Sciatic nerve (tissue), 2 donors: ENCODE data around the gene SLC25A36. TPM values are rescaled to one million over a fixed set of nuclear protein-coding genes. Genes with fewer than 3 reads are reported as not detected.

Experiments used
- ATAC-seq: fragments of 200-7000 bp; cut with Tn5 transposase; one replicate; pipeline ENCODE4 v1.9.1; 2020; ENCODE audit warnings: mild to moderate bottlenecking, moderate library complexity
- DNase-seq: peaks from one replicate; pipeline ENCODE4 v3.0.0-alpha.2; 2020; ENCODE audit warnings: low spot score
- intact Hi-C: fragments of 100-400 bp; cut with DNase I; formaldehyde crosslinking; loops from one replicate; pipeline ENCODE4 v1.14.2; 2022
- total RNA-seq: library from RNA; stranded (reverse); fragmentation: NEBNext Ultra II Directional; extraction: Animal tissue kit (Norgen Biotek cat#: 25700); gene quantifications from one replicate; pipeline ENCODE4 v1.2.1, GENCODE V29; 2021
- donor health status: DM: no; HTN: no; CAD: no.
- donor health status: DM: no; HTN: no; CAD: no.

The SLC25A36 gene
- total RNA-seq, 1 donor from 2014 or later, result 96.6 TPM

- intact Hi-C loops, result no loop called here
- no peak for DNase-seq
- ATAC-seq, result no peak
Measured at GRCh38 chr3:141020143-141020830, 78.7 kb downstream of the SLC25A36 start.

- ATAC-seq (no peak), DNase-seq (no peak)
- intact Hi-C loops, result no loop called here
Measured at GRCh38 chr3:141021261-141021660, 79.6 kb downstream of the SLC25A36 start.

Other genes starting within 250 kb of the SLC25A36 start
- gene SPSB4, start 109.5 kb downstream of the SLC25A36 start, total RNA-seq, result 0.36 TPM